HCT116 (cell line): ENCODE results near the gene CPLX3. TPM values are rescaled to one million over a fixed set of nuclear protein-coding genes. Genes with fewer than 3 reads are reported as not detected.

Experiments
- ATAC-seq: fragments of 200-7000 bp; cut with Tn5 transposase; 2 replicates; pipeline ENCODE4 v1.9.1; 2020; ENCODE audit warnings: mild to moderate bottlenecking, moderate library complexity
- BruUV-seq: library from RNA; stranded (reverse); fragments of 400-500 nt; replicated peaks from 2 replicates; lab custom pipeline; 2021; lab: Mats Ljungman, UMichigan
- CTCF ChIA-PET: fragments of 300-600 bp; sonication (Branson Sonifier 250); formaldehyde crosslinking; loops from one replicate; lab custom pipeline; 2021; ENCODE audit warnings: antibody characterized with exemption; lab: Charles Lee
- POLR2A ChIA-PET: fragments of 300-600, 350-600 bp; sonication (Branson Sonifier 250); formaldehyde crosslinking; loops from one replicate; lab custom pipeline; 2021; ENCODE audit warnings: antibody characterized with exemption; lab: Charles Lee
- RAD21 ChIA-PET, 2 experiments: fragments of 300-600 bp; sonication (Branson Sonifier 250); formaldehyde crosslinking; loops; one replicate each; lab custom pipeline; 2023; ENCODE audit warnings: low total read pairs in 2 of 2; ENCODE audit not compliant: uncharacterized antibody in 2 of 2, unreplicated experiment in 2 of 2, low non-redundant PET in 1 of 2; lab: Charles Lee
- DNase-seq: peaks from one replicate; pipeline ENCODE4 v3.0.0-alpha.2; 2010; ENCODE audit warnings: low read depth, low spot score
- H2AFZ ChIP-seq: fragments of 200-600 bp; shearing (Covaris generic), sonication (generic); 2 replicates; pipeline ENCODE4 v1.6.1; 2017; ENCODE audit warnings: low read depth, mixed run types, mixed read lengths, antibody characterized with exemption, low read length; ENCODE audit not compliant: poor library complexity, severe bottlenecking
- H3K27ac ChIP-seq: 2 replicates; pipeline ENCODE4 v1.5.1; 2012; ENCODE audit warnings: low read depth, low read length
- H3K27me3 ChIP-seq: fragments of 200-600 bp; sonication (generic); 2 replicates; pipeline ENCODE4 v1.6.1; 2016; ENCODE audit warnings: mixed run types, low read length, mixed read lengths; ENCODE audit not compliant: insufficient read depth
- H3K36me3 ChIP-seq, 2 experiments: fragments of 200-500 bp in 1 of 2; fragments of 200-600 bp in 1 of 2; sonication (Bioruptor generic) in 1 of 2; sonication (generic) in 1 of 2; 2 replicates each; pipeline versions ENCODE4 v1.5.1 to v1.6.1; 2014 to 2016; ENCODE audit warnings: low read length in 2 of 2, inconsistent platforms in 1 of 2, mixed read lengths in 1 of 2, mixed run types in 1 of 2; ENCODE audit not compliant: insufficient read depth in 2 of 2, control insufficient read depth in 1 of 2
- H3K4me1 ChIP-seq, 2 experiments: fragments of 200-600 bp in 1 of 2; sonication (generic) in 1 of 2; 2 replicates each; pipeline versions ENCODE4 v1.5.1 to v1.6.1; 2012 to 2017; ENCODE audit warnings: low read length in 2 of 2, inconsistent platforms in 1 of 2, mild to moderate bottlenecking in 1 of 2, mixed read lengths in 1 of 2, mixed run types in 1 of 2, moderate library complexity in 1 of 2; ENCODE audit not compliant: insufficient read depth in 2 of 2, control insufficient read depth in 1 of 2
- H3K4me2 ChIP-seq: fragments of 200-600 bp; sonication (generic); 2 replicates; pipeline ENCODE4 v1.6.1; 2017; ENCODE audit warnings: mixed run types, low read length, mixed read lengths
- H3K4me3 ChIP-seq, 2 experiments: fragments of 200-600 bp in 1 of 2; sonication (generic) in 1 of 2; replicated peaks in 1 of 2; 2 replicates each; pipeline ENCODE4 v1.5.1; 2011 to 2016; ENCODE audit warnings: low read length in 2 of 2, control low read depth in 1 of 2, low read depth in 1 of 2, mild to moderate bottlenecking in 1 of 2, mixed read lengths in 1 of 2, mixed run types in 1 of 2
- H3K79me2 ChIP-seq: fragments of 200-600 bp; sonication (generic); 2 replicates; pipeline ENCODE4 v1.6.1; 2017; ENCODE audit warnings: mild to moderate bottlenecking, mixed run types, low read length, moderate library complexity, mixed read lengths; ENCODE audit not compliant: insufficient read depth
- H3K9ac ChIP-seq: fragments of 200-600 bp; sonication (generic); 2 replicates; pipeline ENCODE4 v1.6.1; 2016; ENCODE audit warnings: low read length, mixed read lengths
- H3K9me2 ChIP-seq: fragments of 200-600 bp; sonication (generic), shearing (Covaris generic); 2 replicates; pipeline ENCODE4 v1.6.1; 2017; ENCODE audit warnings: mixed run types, mild to moderate bottlenecking, moderate library complexity; ENCODE audit not compliant: insufficient read depth
- H3K9me3 ChIP-seq, 2 experiments: fragments of 200-500 bp in 1 of 2; fragments of 200-600 bp in 1 of 2; sonication (Bioruptor generic) in 1 of 2; sonication (generic) in 1 of 2; 2 replicates each; pipeline ENCODE4 v1.6.1; 2014 to 2017; ENCODE audit warnings: low read length in 2 of 2, mixed read lengths in 2 of 2, inconsistent platforms in 1 of 2, low read depth in 1 of 2, mild to moderate bottlenecking in 1 of 2, mixed run types in 1 of 2, moderate library complexity in 1 of 2; ENCODE audit not compliant: control insufficient read depth in 1 of 2, insufficient read depth in 1 of 2
- H4K20me1 ChIP-seq: fragments of 200-600 bp; sonication (generic), shearing (Covaris generic); 2 replicates; pipeline ENCODE4 v1.6.1; 2017; ENCODE audit warnings: mixed run types, mild to moderate bottlenecking, moderate library complexity; ENCODE audit not compliant: insufficient read depth
- EGR1 ChIP-seq: IDR thresholded peaks from 2 replicates; pipeline ENCODE4 v1.6.1; 2012; ENCODE audit warnings: low read depth
- ELF1 ChIP-seq: IDR thresholded peaks from 2 replicates; pipeline ENCODE4 v1.6.1; 2012; ENCODE audit warnings: low read depth, borderline replicate concordance
- POLR2A ChIP-seq: IDR thresholded peaks from 2 replicates; pipeline ENCODE4 v1.7.0; 2011; ENCODE audit warnings: borderline replicate concordance; ENCODE audit not compliant: insufficient read depth, insufficient read length; ENCODE audit errors: extremely low read depth
- POLR2AphosphoS5 ChIP-seq: IDR thresholded peaks from 2 replicates; pipeline ENCODE4 v1.6.1; 2011; ENCODE audit warnings: mild to moderate bottlenecking, low read depth, low read length, moderate library complexity
- RAD21 ChIP-seq: IDR thresholded peaks from 2 replicates; pipeline ENCODE4 v1.6.1; 2012; ENCODE audit warnings: low read depth, mild to moderate bottlenecking
- SIN3A ChIP-seq: IDR thresholded peaks from 2 replicates; pipeline ENCODE4 v1.6.1; 2012; ENCODE audit warnings: low read depth
- TCF7L2 ChIP-seq: IDR thresholded peaks from 2 replicates; pipeline ENCODE4 v1.7.0; 2011; ENCODE audit warnings: borderline replicate concordance, inconsistent platforms; ENCODE audit not compliant: insufficient read depth, insufficient read length; ENCODE audit errors: extremely low read depth
- intact Hi-C: fragments of 100-400 bp; cut with micrococcal nuclease; formaldehyde crosslinking; loops from 2 replicates; pipeline ENCODE4 v1.10.0; 2022
- total RNA-seq: library from RNA; stranded (reverse); gene quantifications from one replicate; pipeline ENCODE4 v1.2.1, GENCODE V29; 2021; ENCODE audit not compliant: unreplicated experiment
- TF ChIP-seq, protein P1 (sequence below): IDR thresholded peaks from 2 replicates; pipeline ENCODE4 v1.6.1; 2012
- TF ChIP-seq, protein P2 (sequence below): IDR thresholded peaks from 2 replicates; pipeline ENCODE4 v1.6.1; 2012; ENCODE audit warnings: low read depth

The CPLX3 gene
- total RNA-seq, 1 experiment from 2014 or later: not detected

DNA sequence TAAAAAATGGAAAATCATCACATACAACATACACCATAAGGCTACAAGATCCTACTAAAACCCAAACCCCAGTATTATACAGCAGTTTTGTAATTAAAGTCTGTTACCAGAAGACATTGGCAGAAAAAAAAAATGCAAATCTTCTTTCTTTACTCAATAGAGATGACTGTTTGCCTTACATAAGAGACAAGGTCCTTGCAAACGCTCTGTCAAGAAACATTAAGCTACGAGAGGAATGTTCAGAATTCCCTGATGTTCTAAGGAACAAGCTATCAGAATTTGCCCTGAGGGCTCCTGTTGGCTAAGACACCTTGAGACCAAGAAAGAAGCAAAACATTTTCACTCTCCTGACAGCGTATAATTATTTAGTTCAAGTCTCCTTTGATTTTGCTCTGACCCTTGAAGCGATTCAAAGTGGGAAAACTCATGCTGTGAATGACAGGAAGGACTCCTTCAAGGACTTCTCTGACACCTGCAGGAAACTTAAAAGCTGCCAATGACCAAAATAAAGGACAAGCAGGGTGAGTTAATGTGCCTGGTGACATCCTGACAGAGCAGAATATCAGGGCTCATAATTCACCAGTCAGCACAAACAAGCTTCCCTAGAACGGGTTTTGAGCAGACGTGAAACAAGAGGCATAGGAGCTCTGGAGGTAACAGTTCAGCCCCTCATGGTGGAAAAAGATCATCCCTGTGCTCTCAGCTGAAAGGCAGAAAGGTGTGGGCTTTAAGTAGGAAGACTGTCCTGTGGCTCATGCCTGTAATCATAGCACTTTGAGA lies 44.2 kb downstream of the CPLX3 start:
- H3K4me1 ChIP-seq: peaks cover 10 to 49% of the 10 kb centered on the region in 2 experiments
- H3K9ac ChIP-seq: no peak overlapping the region
- DNase-seq (no peak), ATAC-seq (no peak)
- intact Hi-C loops: no loop called here
- no peaks in the 10 kb centered on the region for H3K9me2 ChIP-seq
- no peaks in the 10 kb centered on the region for H3K9me3 ChIP-seq
- no peaks in the 10 kb centered on the region for H3K27me3 ChIP-seq
- no peak overlapping the region for H3K4me2 ChIP-seq
- no peak overlapping the region for H2AFZ ChIP-seq
- BruUV-seq: no TSS peak
- peaks cover 70% of the 10 kb centered on the region for H3K79me2 ChIP-seq
- H3K27ac ChIP-seq: no peak overlapping the region
- H4K20me1 ChIP-seq: no peaks in the 10 kb centered on the region
- H3K4me3 ChIP-seq: no peak overlapping the region
- POLR2A ChIA-PET: interaction anchor here (0.7 kb wide), 1 partner anchor 8 kb away, joined by 3 read pairs; no protein-coding TSS in a partner anchor
- CTCF ChIA-PET: no interaction called here
- H3K36me3 ChIP-seq: peaks cover 0 to 8% of the 10 kb centered on the region in 2 experiments; a peak in 1 of 4 replicates
- RAD21 ChIA-PET: no interaction called here
- TF ChIP-seq ELF1 (no peak), TCF7L2 (no peak), POLR2A (no peak), POLR2AphosphoS5 (no peak), EGR1 (no peak), SIN3A (no peak), RAD21 (no peak)
- TF ChIP-seq, protein P1, sequence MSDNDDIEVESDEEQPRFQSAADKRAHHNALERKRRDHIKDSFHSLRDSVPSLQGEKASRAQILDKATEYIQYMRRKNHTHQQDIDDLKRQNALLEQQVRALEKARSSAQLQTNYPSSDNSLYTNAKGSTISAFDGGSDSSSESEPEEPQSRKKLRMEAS: no peak
- TF ChIP-seq, protein P2, sequence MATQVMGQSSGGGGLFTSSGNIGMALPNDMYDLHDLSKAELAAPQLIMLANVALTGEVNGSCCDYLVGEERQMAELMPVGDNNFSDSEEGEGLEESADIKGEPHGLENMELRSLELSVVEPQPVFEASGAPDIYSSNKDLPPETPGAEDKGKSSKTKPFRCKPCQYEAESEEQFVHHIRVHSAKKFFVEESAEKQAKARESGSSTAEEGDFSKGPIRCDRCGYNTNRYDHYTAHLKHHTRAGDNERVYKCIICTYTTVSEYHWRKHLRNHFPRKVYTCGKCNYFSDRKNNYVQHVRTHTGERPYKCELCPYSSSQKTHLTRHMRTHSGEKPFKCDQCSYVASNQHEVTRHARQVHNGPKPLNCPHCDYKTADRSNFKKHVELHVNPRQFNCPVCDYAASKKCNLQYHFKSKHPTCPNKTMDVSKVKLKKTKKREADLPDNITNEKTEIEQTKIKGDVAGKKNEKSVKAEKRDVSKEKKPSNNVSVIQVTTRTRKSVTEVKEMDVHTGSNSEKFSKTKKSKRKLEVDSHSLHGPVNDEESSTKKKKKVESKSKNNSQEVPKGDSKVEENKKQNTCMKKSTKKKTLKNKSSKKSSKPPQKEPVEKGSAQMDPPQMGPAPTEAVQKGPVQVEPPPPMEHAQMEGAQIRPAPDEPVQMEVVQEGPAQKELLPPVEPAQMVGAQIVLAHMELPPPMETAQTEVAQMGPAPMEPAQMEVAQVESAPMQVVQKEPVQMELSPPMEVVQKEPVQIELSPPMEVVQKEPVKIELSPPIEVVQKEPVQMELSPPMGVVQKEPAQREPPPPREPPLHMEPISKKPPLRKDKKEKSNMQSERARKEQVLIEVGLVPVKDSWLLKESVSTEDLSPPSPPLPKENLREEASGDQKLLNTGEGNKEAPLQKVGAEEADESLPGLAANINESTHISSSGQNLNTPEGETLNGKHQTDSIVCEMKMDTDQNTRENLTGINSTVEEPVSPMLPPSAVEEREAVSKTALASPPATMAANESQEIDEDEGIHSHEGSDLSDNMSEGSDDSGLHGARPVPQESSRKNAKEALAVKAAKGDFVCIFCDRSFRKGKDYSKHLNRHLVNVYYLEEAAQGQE: no peak
